ENCODE data around the gene DCAF5.

DNA sequence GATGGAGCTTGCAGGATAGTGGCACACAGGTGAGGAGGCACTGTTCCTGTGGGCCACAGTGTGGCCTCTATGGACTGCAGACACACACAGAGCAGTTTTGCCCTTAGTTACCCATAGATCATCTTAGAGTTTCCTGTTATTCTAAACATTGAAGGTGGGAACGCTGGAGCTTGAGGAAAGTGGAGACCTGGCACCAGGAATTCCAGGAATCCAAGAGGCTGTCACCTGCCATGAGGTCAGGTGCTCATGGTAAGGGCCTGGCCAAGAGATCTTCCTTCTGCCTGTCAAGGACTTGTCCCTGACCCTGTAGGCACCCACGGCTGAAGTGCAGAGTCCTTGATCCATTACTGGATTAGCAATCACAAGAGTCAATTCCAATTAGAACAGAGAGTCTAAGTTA lies 108.6 kb downstream of the DCAF5 start:
- TF ChIP-seq POLR2AphosphoS5 (IDR thresholded peaks at IDR 0.05; ENCODE audit: low read depth, low read length) = no peak
- no peak for TF ChIP-seq POLR2A (IDR thresholded peaks at IDR 0.05; ENCODE audit: low read depth, low read length)

Data from GM12892 (cell line).